Measurements from ENCODE around the gene EMP2. TPM values are rescaled to one million over a fixed set of nuclear protein-coding genes. Genes with fewer than 3 reads are reported as not detected.
"Not testable (repeated sequence)": the region's sequence is repeated elsewhere in the genome, so short reads cannot be mapped to it uniquely, and the experiment has no call there.

Gene EMP2
- polyA plus RNA-seq, 3 donors, result not detected

DNA sequence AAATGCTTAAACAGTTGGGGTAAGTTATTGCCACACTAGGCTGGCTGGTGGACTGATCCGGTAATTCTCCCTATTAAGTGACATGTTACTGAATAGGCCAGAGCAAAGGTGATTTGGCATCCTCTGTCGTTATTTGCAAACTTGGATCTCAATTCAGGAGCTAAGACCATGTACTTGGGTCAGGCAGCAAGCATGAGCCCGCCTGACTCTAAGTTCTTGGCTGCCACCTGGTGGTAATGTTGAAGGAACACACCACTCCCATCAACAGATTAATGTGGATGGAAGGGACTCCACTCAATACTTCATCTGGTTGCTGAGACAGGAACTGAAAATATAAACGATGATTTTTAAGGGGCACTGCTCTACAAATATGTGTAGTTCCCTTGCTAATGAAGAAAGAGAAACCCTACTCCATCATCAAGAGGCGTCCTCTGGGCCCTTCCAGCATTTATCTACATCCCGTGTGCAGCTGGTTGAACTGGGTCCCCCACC, 70.8 kb downstream of the EMP2 start:
- Histone ChIP-seq H3K27me3 (ENCODE audit: control insufficient read depth in 2 of 2, insufficient read depth in 2 of 2, low read length in 2 of 2) (no peaks in the 10 kb centered on the region), H3K79me2 (ENCODE audit: insufficient read depth, low read length) (no peaks in the 10 kb centered on the region), H3K27ac (ENCODE audit: low read depth in 1 of 2, low read length in 2 of 2) (no peak overlapping the region), H4K20me1 (ENCODE audit: insufficient read depth, low read length) (no peaks in the 10 kb centered on the region), H3K4me2 (replicated peaks; ENCODE audit: extremely low read depth, low read length, poor library complexity, severe bottlenecking) (no peak overlapping the region), H3K9ac (ENCODE audit: insufficient read depth, low read length, poor library complexity, severe bottlenecking) (no peak overlapping the region), H2AFZ (ENCODE audit: insufficient read depth, low read depth, low read length, poor library complexity, severe bottlenecking) (no peak overlapping the region), H3K9me3 (replicated peaks in 1 of 2; ENCODE audit: control insufficient read depth in 1 of 2, insufficient read depth in 1 of 2, low read length in 2 of 2) (no peaks in the 10 kb centered on the region), H3K36me3 (replicated peaks in 1 of 2; ENCODE audit: control insufficient read depth in 1 of 2, insufficient read depth in 2 of 2, low read length in 2 of 2) (no peaks in the 10 kb centered on the region), H3K4me1 (ENCODE audit: control insufficient read depth in 1 of 2, insufficient read depth in 2 of 2, low read length in 2 of 2) (peaks cover 4 to 5% of the 10 kb centered on the region in 2 donors), H3K4me3 (replicated peaks in 1 of 3; ENCODE audit: low read depth in 2 of 3, low read length in 3 of 3) (no peak overlapping the region)
- Mint-ChIP-seq H3K4me1 (peaks cover 8% of the 10 kb centered on the region), H3K9me3 (peaks cover 0 to 1% (median 0%) of the 10 kb centered on the region in 7 donors), H3K4me3 (no peak overlapping the region), H3K27me3 (ENCODE audit: low read depth in 3 of 3) (peaks cover 0 to 1% (median 1%) of the 10 kb centered on the region in 3 donors), H3K27ac (no peak overlapping the region), H3K36me3 (no peaks in the 10 kb centered on the region)
- peak; percentile 86 for TF ChIP-seq CTCF (IDR thresholded peaks at IDR 0.05)
- DNase-seq, result peak; percentile 53 to 74 (median 71)
- whole genome bisulfite sequencing (ENCODE audit: insufficient coverage), result 33% methylated on average over 1 of the region's 6 CpGs
- intact Hi-C loops (cut with micrococcal nuclease), result loop anchor here (1.0 to 2.0 kb wide), 2 partner anchors 253 kb away; no protein-coding TSS in a partner anchor

GRCh38 chr16:10505286-10505685, 75.1 kb downstream of the EMP2 start:
- whole genome bisulfite sequencing (ENCODE audit: insufficient coverage), result 50% methylated on average over 2 of the region's 3 CpGs
- H3K27me3 ChIP-seq (ENCODE audit: control insufficient read depth in 2 of 2, insufficient read depth in 2 of 2, low read length in 2 of 2); H3K4me2 ChIP-seq (replicated peaks; ENCODE audit: extremely low read depth, low read length, poor library complexity, severe bottlenecking); H3K36me3 ChIP-seq (replicated peaks in 1 of 2; ENCODE audit: control insufficient read depth in 1 of 2, insufficient read depth in 2 of 2, low read length in 2 of 2); H3K4me3 ChIP-seq (replicated peaks in 1 of 3; ENCODE audit: low read depth in 2 of 3, low read length in 3 of 3); H3K27ac ChIP-seq (ENCODE audit: low read depth in 1 of 2, low read length in 2 of 2); H3K27ac Mint-ChIP-seq; H3K9me3 Mint-ChIP-seq; H3K4me1 Mint-ChIP-seq; H3K4me3 Mint-ChIP-seq; H3K79me2 ChIP-seq (ENCODE audit: insufficient read depth, low read length); H3K9me3 ChIP-seq (replicated peaks in 1 of 2; ENCODE audit: control insufficient read depth in 1 of 2, insufficient read depth in 1 of 2, low read length in 2 of 2); H3K27me3 Mint-ChIP-seq (ENCODE audit: low read depth in 3 of 3); intact Hi-C loops (cut with micrococcal nuclease); H2AFZ ChIP-seq (ENCODE audit: insufficient read depth, low read depth, low read length, poor library complexity, severe bottlenecking); H3K4me1 ChIP-seq (ENCODE audit: control insufficient read depth in 1 of 2, insufficient read depth in 2 of 2, low read length in 2 of 2); DNase-seq; H4K20me1 ChIP-seq (ENCODE audit: insufficient read depth, low read length); H3K36me3 Mint-ChIP-seq; H3K9ac ChIP-seq (ENCODE audit: insufficient read depth, low read length, poor library complexity, severe bottlenecking): not testable (repeated sequence)
